ENCODE results near the gene PCARE.
"Not testable (repeated sequence)": the region's sequence is repeated elsewhere in the genome, so short reads cannot be mapped to it uniquely, and the experiment has no call there.

PCARE gene

DNA sequence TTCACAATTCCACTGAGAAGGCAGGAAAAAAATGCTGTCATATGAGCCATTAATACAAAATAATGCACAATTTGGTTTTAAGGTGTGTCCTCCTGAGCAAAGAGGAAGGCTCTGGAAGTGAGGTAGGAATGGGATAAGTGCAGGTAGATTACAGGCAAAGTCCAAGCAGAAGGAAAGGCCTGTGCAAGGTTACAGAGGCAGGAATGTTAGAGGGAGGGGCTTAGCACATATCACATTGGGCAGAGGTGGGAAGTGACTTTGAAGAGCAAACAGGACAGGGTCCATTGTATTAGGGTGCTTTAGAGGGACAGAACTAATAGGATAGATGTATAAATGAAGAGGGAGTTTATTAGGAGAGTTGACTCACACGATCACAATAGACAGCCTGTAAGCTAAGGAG, 26.2 kb upstream of the PCARE start:
- Histone ChIP-seq H3K9me2 (replicated peaks; ENCODE audit: insufficient read depth, low read length) (no peaks in the 10 kb centered on the region), H4K20me1 (ENCODE audit: insufficient read depth, low read length) (no peaks in the 10 kb centered on the region), H3K36me3 (replicated peaks; ENCODE audit: insufficient read depth, low read length) (no peaks in the 10 kb centered on the region), H2AFZ (ENCODE audit: low read length) (no peak overlapping the region), H3F3A (ENCODE audit: insufficient read depth, low read length) (no peaks in the 10 kb centered on the region), H3K4me1 (ENCODE audit: low read length) (no peaks in the 10 kb centered on the region), H3K9ac (ENCODE audit: low read length) (no peak overlapping the region), H3K27me3 (replicated peaks; ENCODE audit: insufficient read depth, low read length) (no peaks in the 10 kb centered on the region), H3K79me2 (ENCODE audit: low read length) (no peaks in the 10 kb centered on the region), H3K9me3 (replicated peaks; ENCODE audit: insufficient read depth, low read length) (no peaks in the 10 kb centered on the region), H3K4me3 (ENCODE audit: low read length) (no peak overlapping the region), H3K27ac (ENCODE audit: low read length) (no peak overlapping the region), H3K4me2 (ENCODE audit: low read depth, low read length) (no peak overlapping the region)
- DNase-seq, result no peak
- TF ChIP-seq, protein P1, sequence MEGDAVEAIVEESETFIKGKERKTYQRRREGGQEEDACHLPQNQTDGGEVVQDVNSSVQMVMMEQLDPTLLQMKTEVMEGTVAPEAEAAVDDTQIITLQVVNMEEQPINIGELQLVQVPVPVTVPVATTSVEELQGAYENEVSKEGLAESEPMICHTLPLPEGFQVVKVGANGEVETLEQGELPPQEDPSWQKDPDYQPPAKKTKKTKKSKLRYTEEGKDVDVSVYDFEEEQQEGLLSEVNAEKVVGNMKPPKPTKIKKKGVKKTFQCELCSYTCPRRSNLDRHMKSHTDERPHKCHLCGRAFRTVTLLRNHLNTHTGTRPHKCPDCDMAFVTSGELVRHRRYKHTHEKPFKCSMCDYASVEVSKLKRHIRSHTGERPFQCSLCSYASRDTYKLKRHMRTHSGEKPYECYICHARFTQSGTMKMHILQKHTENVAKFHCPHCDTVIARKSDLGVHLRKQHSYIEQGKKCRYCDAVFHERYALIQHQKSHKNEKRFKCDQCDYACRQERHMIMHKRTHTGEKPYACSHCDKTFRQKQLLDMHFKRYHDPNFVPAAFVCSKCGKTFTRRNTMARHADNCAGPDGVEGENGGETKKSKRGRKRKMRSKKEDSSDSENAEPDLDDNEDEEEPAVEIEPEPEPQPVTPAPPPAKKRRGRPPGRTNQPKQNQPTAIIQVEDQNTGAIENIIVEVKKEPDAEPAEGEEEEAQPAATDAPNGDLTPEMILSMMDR (IDR thresholded peaks at IDR 0.05; ENCODE audit: low read length), result no peak
- TF ChIP-seq EZH2 (optimal IDR thresholded peaks at IDR 0.05; ENCODE audit: low read depth, low read length) (no peak), EZH2phosphoT487 (IDR thresholded peaks at IDR 0.05; ENCODE audit: low read length) (no peak)

DNA sequence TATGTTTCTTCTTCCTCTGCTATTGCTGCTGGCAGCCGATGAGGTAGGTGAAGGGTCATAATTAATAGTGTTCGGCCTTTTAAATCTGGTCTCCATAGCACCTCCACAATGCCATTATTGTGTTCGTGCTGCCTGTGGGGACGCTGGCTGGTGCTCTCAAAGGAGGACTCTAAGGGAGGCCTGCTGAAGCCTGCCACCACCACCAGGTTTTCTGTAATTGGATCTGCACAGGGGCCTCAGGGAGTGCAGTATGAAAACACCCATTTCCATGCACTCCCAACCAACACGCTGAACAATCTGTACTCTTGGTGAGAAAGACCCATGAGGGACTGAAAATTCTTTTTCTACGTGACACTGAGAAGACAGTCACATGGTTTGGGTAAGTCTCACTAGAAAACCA, 23.2 kb upstream of the PCARE start:
- Histone ChIP-seq H3K9me3 (replicated peaks; ENCODE audit: insufficient read depth, low read length) (no peaks in the 10 kb centered on the region), H3K4me1 (ENCODE audit: low read length) (no peaks in the 10 kb centered on the region), H3K79me2 (ENCODE audit: low read length) (no peaks in the 10 kb centered on the region), H3K4me3 (ENCODE audit: low read length) (no peak overlapping the region), H3K27ac (ENCODE audit: low read length) (no peak overlapping the region), H3F3A (ENCODE audit: insufficient read depth, low read length) (no peaks in the 10 kb centered on the region), H3K4me2 (ENCODE audit: low read depth, low read length) (no peak overlapping the region), H3K36me3 (replicated peaks; ENCODE audit: insufficient read depth, low read length) (no peaks in the 10 kb centered on the region), H3K9ac (ENCODE audit: low read length) (no peak overlapping the region), H3K9me2 (replicated peaks; ENCODE audit: insufficient read depth, low read length) (no peaks in the 10 kb centered on the region), H2AFZ (ENCODE audit: low read length) (no peak overlapping the region), H4K20me1 (ENCODE audit: insufficient read depth, low read length) (no peaks in the 10 kb centered on the region), H3K27me3 (replicated peaks; ENCODE audit: insufficient read depth, low read length) (no peaks in the 10 kb centered on the region)
- no peak for DNase-seq
- no peak for TF ChIP-seq EZH2 (optimal IDR thresholded peaks at IDR 0.05; ENCODE audit: low read depth, low read length)
- TF ChIP-seq, protein P1 (IDR thresholded peaks at IDR 0.05; ENCODE audit: low read length), result no peak
- TF ChIP-seq EZH2phosphoT487 (IDR thresholded peaks at IDR 0.05; ENCODE audit: low read length), result no peak

DNA sequence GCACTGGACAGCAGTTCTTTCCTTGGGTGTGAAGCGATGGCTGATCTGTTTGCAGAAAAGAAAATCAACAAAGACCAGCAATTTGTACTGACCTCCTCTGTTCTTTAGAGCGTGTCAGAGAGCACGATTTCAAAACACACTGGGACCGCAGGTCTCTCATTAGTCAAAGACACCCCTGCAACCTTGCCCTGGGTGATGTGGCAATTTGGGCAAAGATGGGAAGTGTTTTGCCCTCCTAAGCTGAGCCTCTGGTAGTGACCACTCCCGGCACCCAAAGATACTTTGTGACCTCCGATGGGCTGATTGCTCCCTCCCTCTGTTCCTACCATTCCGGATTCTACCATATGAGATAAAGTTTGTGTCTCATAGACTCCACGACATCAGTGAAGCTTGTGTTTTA, 22.6 kb upstream of the PCARE start:
- Histone ChIP-seq H4K20me1 (ENCODE audit: insufficient read depth, low read length) (no peaks in the 10 kb centered on the region), H2AFZ (ENCODE audit: low read length) (no peak overlapping the region), H3K36me3 (replicated peaks; ENCODE audit: insufficient read depth, low read length) (no peaks in the 10 kb centered on the region), H3K79me2 (ENCODE audit: low read length) (no peaks in the 10 kb centered on the region), H3K9me2 (replicated peaks; ENCODE audit: insufficient read depth, low read length) (no peaks in the 10 kb centered on the region), H3K27me3 (replicated peaks; ENCODE audit: insufficient read depth, low read length) (no peaks in the 10 kb centered on the region), H3K9me3 (replicated peaks; ENCODE audit: insufficient read depth, low read length) (no peaks in the 10 kb centered on the region), H3F3A (ENCODE audit: insufficient read depth, low read length) (no peaks in the 10 kb centered on the region), H3K9ac (ENCODE audit: low read length) (no peak overlapping the region), H3K4me2 (ENCODE audit: low read depth, low read length) (no peak overlapping the region), H3K4me1 (ENCODE audit: low read length) (no peaks in the 10 kb centered on the region), H3K4me3 (ENCODE audit: low read length) (no peak overlapping the region), H3K27ac (ENCODE audit: low read length) (no peak overlapping the region)
- TF ChIP-seq EZH2phosphoT487 (IDR thresholded peaks at IDR 0.05; ENCODE audit: low read length) (no peak), EZH2 (optimal IDR thresholded peaks at IDR 0.05; ENCODE audit: low read depth, low read length) (no peak)
- TF ChIP-seq, protein P1 (IDR thresholded peaks at IDR 0.05; ENCODE audit: low read length), result no peak
- no peak for DNase-seq

DNA sequence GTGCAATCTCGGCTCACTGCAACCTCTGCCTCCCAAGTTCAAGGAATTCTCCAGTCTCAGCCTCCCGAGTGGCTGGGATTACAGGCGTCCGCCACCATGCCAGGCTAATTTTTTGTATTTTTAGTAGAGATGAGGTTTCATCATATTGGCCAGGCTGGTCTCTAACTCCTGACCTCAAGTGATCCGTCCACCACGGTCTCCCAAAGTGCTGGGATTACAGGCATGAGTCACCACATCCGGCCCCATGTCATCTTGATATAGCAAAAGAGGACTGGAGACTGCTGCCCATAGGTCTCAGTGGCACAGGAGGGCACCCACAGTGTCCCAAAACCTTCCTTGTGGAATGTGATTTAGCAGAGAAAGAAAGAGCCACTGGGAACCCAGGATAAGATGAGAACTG, 16.0 kb upstream of the PCARE start:
- H3K9me3 ChIP-seq (replicated peaks; ENCODE audit: insufficient read depth, low read length); H3K36me3 ChIP-seq (replicated peaks; ENCODE audit: insufficient read depth, low read length); DNase-seq; H3K27me3 ChIP-seq (replicated peaks; ENCODE audit: insufficient read depth, low read length); H3K4me3 ChIP-seq (ENCODE audit: low read length); H3K9me2 ChIP-seq (replicated peaks; ENCODE audit: insufficient read depth, low read length); H3K4me2 ChIP-seq (ENCODE audit: low read depth, low read length); H3K27ac ChIP-seq (ENCODE audit: low read length); H4K20me1 ChIP-seq (ENCODE audit: insufficient read depth, low read length); H3K79me2 ChIP-seq (ENCODE audit: low read length); H3K4me1 ChIP-seq (ENCODE audit: low read length); H3F3A ChIP-seq (ENCODE audit: insufficient read depth, low read length); H3K9ac ChIP-seq (ENCODE audit: low read length); H2AFZ ChIP-seq (ENCODE audit: low read length): not testable (repeated sequence)
